GM08714 (cell line): ENCODE data around the gene FHIT.

Source experiments
- H3K4me3 ChIP-seq: fragments of 200-500 bp; sonication (Bioruptor generic); 2 replicates; pipeline ENCODE4 v1.5.1; 2014; ENCODE audit warnings: mild to moderate bottlenecking, low read length, inconsistent platforms
- ZNF274 ChIP-seq: IDR thresholded peaks from 2 replicates; pipeline ENCODE4 v1.6.1; 2012; ENCODE audit warnings: mild to moderate bottlenecking, low read depth, low read length

FHIT gene

GRCh38 chr3:60657972-60658371 is 593.3 kb downstream of the FHIT start:
- no peak overlapping the region for H3K4me3 ChIP-seq
- no peak for TF ChIP-seq ZNF274

DNA sequence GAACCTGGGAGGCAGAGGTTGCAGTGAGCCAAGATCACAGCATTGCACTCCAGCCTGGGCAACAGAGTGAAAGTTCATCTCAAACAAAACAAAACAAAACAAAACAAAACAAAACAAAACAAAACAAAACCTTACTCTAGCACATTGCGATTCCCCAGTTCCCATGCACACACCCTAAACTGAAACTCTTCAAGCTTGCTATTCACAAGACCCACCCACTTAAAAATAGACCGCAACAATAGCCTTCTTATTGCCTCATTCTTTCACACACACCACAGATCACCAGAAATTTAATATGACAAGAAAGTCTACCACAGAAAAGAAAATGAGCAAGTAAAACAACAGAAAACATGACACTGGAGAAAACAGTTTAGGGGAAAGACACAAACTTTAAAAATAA is 598.4 kb downstream of the FHIT start:
- H3K4me3 ChIP-seq, result no peak overlapping the region
- no peak for TF ChIP-seq ZNF274

- H3K4me3 ChIP-seq, result no peak overlapping the region
- no peak for TF ChIP-seq ZNF274
These were observed 599.5 kb downstream of the FHIT start for GRCh38 chr3:60651799-60652198.

GRCh38 chr3:60650171-60650570 is 601.1 kb downstream of the FHIT start:
- TF ChIP-seq ZNF274, result no peak
- H3K4me3 ChIP-seq, result no peak overlapping the region

DNA sequence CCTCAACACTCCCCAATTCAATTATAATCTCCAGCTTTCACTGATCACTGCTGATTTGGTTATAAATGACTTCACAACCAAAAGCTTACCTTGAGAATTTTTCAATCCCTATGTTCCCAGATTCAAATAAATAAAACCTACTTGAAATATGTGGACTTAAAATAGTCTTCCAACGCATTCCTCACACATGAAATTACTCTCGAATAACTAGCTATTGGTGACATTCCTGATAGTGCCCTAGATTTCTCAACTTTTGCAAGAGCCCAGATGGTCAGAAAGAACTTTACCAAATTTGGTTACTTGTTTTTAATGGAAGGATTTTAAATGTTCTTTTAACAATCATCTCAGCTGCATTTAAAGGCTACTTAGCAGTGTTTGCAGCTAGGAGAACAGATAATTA is 605.5 kb downstream of the FHIT start:
- TF ChIP-seq ZNF274, result no peak
- H3K4me3 ChIP-seq, result no peak overlapping the region

DNA sequence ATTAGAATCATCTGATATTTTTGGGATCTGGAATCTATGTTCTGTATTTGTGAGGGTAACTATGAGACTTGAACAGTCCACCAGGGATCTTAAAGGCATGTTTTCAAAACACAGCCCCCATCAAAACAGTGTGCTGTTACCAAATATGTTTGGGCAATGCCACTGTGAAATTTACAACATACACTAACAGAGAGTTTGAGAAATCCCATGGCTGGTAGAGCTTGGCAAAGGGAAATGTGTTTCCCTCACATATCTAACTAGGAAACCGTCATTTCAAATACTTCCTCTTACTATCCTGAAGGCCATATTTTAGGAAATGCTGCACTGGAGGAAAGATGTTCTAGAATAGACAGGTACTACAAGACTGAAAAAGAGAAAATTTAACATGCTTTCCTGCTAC is 607.4 kb downstream of the FHIT start:
- no peak for TF ChIP-seq ZNF274
- H3K4me3 ChIP-seq, result no peak overlapping the region

- TF ChIP-seq ZNF274, result no peak
- no peak overlapping the region for H3K4me3 ChIP-seq
These were observed 609.9 kb downstream of the FHIT start for GRCh38 chr3:60641354-60641753.

GRCh38 chr3:60636846-60637245 is 614.4 kb downstream of the FHIT start:
- H3K4me3 ChIP-seq, result no peak overlapping the region
- no peak for TF ChIP-seq ZNF274

DNA sequence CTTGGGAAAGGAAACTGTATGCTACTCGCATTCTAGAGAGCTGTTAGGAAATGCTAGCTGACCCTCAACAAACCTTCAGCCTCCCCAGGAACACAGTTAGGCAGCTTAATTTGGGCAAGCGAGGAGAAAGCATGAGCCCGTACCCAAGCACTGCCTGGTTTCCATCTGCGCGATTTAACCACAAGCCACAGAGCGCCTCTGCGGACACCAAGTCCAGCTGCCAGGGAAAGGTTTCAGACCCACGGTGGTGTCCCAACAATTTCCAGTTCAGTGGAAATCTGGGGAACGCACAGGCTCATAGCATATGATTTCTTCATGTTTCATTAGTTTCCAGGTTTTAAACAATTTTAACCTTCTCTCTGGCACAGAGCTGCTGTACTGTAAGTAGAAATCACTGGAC is 617.6 kb downstream of the FHIT start:
- TF ChIP-seq ZNF274, result no peak
- no peak overlapping the region for H3K4me3 ChIP-seq

DNA sequence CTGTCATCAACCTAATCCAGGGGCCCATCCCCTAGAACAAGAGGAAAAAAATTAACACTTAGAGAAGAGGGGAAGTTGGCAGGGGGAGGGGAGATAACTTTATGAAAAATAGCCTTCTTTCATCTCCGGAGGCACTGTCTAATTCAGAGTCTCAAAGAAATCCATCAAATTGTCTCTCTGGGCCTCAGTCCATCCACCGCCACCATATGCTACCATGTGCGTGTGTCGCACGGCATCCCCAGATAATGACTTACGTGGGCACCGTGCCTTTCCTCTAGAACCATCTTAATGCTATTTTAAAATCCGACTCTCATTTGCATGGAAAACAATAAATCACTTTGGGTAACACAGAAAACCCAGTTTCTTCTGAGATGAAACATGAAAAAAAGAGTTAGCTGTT is 619.7 kb downstream of the FHIT start:
- no peak overlapping the region for H3K4me3 ChIP-seq
- no peak for TF ChIP-seq ZNF274

DNA sequence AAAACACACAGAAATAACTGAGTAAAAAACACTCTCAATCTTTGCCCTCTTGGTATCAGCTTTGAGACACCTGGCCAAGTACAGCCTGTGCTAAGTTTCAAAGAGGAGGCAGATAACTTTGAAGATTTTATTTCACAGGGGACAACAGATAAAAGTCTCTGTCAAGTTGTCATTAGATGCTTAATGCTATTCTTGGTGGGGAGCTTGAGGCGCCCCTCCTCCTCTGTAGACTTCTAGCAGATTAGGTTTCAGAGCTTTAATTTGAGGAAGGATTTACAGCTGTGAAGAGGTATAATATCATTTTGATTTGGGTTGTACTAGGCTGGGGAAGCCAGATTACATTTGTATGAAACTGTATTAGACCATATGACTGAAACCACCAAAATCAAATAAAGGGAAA is 620.3 kb downstream of the FHIT start:
- no peak for TF ChIP-seq ZNF274
- H3K4me3 ChIP-seq, result no peak overlapping the region

DNA sequence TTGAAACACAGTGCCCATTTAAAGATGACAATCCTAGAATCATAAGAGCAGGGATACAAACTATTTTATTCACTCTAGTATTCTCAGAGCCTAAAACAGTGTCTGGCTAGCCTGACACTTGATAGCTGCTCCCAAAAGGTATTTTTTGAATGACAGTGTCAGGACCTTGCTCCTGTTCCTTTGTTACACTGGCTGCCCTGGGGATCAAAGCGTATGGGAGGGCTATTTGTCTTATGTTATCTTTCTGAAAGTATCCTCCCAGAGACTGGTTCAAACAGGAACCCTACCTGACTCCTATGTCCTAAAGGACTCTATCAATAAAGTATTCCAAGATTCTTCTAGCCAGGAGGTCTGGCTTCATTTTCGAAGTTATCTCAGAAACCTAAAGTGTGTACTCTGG is 621.4 kb downstream of the FHIT start:
- no peak for TF ChIP-seq ZNF274
- no peak overlapping the region for H3K4me3 ChIP-seq

GRCh38 chr3:60622349-60622748 is 628.9 kb downstream of the FHIT start:
- no peak overlapping the region for H3K4me3 ChIP-seq
- no peak for TF ChIP-seq ZNF274

- H3K4me3 ChIP-seq, result no peak overlapping the region
- no peak for TF ChIP-seq ZNF274
These were observed 634.1 kb downstream of the FHIT start for GRCh38 chr3:60617188-60617587.

DNA sequence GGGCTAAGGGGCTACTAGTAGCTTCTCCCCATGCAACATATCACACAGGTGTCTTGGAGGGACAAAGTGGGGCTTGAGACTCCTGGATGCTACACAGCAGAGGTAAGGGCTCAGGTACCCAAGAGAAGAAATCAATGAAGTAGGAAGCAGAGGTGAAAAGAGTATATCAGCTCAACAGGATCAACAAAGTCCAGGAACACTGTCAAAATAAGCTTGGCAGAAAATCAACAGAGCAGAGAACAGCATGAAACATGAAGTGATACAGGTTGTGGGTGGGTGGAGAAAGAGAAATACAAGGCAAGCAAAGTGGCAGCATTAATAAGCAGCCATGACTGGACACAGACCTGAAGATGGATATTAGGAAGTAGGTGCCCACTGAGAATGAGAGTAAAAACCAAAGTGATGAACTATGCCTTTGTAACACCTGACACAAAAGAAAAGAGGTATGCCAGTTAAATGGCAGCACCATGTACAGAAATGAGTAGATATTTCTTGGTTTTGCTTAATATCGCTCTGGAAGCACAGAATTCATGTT is 637.4 kb downstream of the FHIT start:
- no peak for TF ChIP-seq ZNF274

GRCh38 chr3:60610441-60611112 is 640.7 kb downstream of the FHIT start:
- no peak overlapping the region for H3K4me3 ChIP-seq
- TF ChIP-seq ZNF274, result no peak

More for the DNA sequence above, 637.4 kb downstream of the FHIT start:
- H3K4me3 ChIP-seq, result no peak overlapping the region
